GM23338 (cell line): Measurements from ENCODE around the gene LRRC18. TPM values are rescaled to one million over a fixed set of nuclear protein-coding genes. Genes with fewer than 3 reads are reported as not detected.

ENCODE experiments used
- ATAC-seq: fragments of 200-7000 bp; cut with Tn5 transposase; 3 replicates; pipeline ENCODE4 v1.9.1; 2020
- DNase-seq: peaks from one replicate; pipeline ENCODE4 v3.0.0-alpha.2; 2015; ENCODE audit warnings: low spot score
- H2AFZ ChIP-seq: fragments of 200-600 bp; sonication (generic); 2 replicates; pipeline ENCODE4 v1.8.0; 2016; ENCODE audit warnings: antibody characterized with exemption, mild to moderate bottlenecking, moderate library complexity
- H3F3A ChIP-seq: fragments of 200-600 bp; sonication (generic); replicated peaks from 2 replicates; pipeline ENCODE4 v1.8.0; 2017; ENCODE audit warnings: antibody characterized with exemption, mixed run types, low read depth
- H3K27ac ChIP-seq: fragments of 200-600 bp; sonication (generic); 2 replicates; pipeline ENCODE4 v1.6.1; 2016; ENCODE audit warnings: low read depth
- H3K27me3 ChIP-seq: fragments of 200-600 bp; sonication (generic); 2 replicates; pipeline ENCODE4 v1.8.0; 2016; ENCODE audit warnings: mild to moderate bottlenecking, mixed run types, moderate library complexity; ENCODE audit not compliant: insufficient read depth
- H3K36me3 ChIP-seq: fragments of 200-600 bp; sonication (generic); 2 replicates; pipeline ENCODE4 v1.8.0; 2016; ENCODE audit warnings: mild to moderate bottlenecking; ENCODE audit not compliant: insufficient read depth
- H3K4me1 ChIP-seq: fragments of 200-600 bp; sonication (generic); 2 replicates; pipeline ENCODE4 v1.8.0; 2016; ENCODE audit warnings: mild to moderate bottlenecking, moderate library complexity; ENCODE audit not compliant: insufficient read depth
- H3K4me2 ChIP-seq: fragments of 200-600 bp; sonication (generic); 2 replicates; pipeline ENCODE4 v1.7.1; 2017; ENCODE audit warnings: mixed run types
- H3K4me3 ChIP-seq: fragments of 200-600 bp; sonication (generic); 2 replicates; pipeline ENCODE4 v1.6.1; 2016; ENCODE audit warnings: mixed run types
- H3K79me2 ChIP-seq: fragments of 200-600 bp; sonication (generic); replicated peaks from 2 replicates; pipeline ENCODE4 v1.8.0; 2017; ENCODE audit warnings: mild to moderate bottlenecking; ENCODE audit not compliant: insufficient read depth
- H3K9me2 ChIP-seq: fragments of 200-600 bp; sonication (generic); 2 replicates; pipeline ENCODE4 v1.8.0; 2017; ENCODE audit not compliant: insufficient read depth
- H4K20me1 ChIP-seq: fragments of 200-600 bp; sonication (generic); replicated peaks from 2 replicates; pipeline ENCODE4 v1.8.0; 2017; ENCODE audit warnings: mild to moderate bottlenecking; ENCODE audit not compliant: insufficient read depth
- H3K27ac Mint-ChIP-seq: 2 replicates; pipeline ENCODE4 v1.8.0; 2020; ENCODE audit warnings: inconsistent platforms, mild to moderate bottlenecking, moderate library complexity, mixed read lengths
- H3K27me3 Mint-ChIP-seq: 3 replicates; pipeline ENCODE4 v1.8.0; 2022; ENCODE audit warnings: low read depth, mild to moderate bottlenecking, moderate library complexity, mixed read lengths, inconsistent platforms; ENCODE audit not compliant: insufficient read depth, poor library complexity
- H3K36me3 Mint-ChIP-seq: 3 replicates; pipeline ENCODE4 v1.8.0; 2021; ENCODE audit warnings: low read depth, mild to moderate bottlenecking, inconsistent platforms, moderate library complexity, mixed read lengths
- H3K4me1 Mint-ChIP-seq: 3 replicates; pipeline ENCODE4 v1.8.0; 2020; ENCODE audit warnings: mild to moderate bottlenecking, inconsistent platforms, mixed read lengths
- H3K4me3 Mint-ChIP-seq: 3 replicates; pipeline ENCODE4 v1.8.0; 2021; ENCODE audit warnings: moderate library complexity, mild to moderate bottlenecking, inconsistent platforms, mixed read lengths
- H3K9me3 Mint-ChIP-seq: 3 replicates; pipeline ENCODE4 v1.8.0; 2020; ENCODE audit warnings: moderate library complexity, mild to moderate bottlenecking, inconsistent platforms, mixed read lengths
- CTCF ChIP-seq, 2 experiments: fragments of 200-600 bp in 1 of 2; sonication (generic) in 1 of 2; conservative IDR thresholded peaks; 2 replicates each; pipeline versions ENCODE4 v1.5.1 to v1.6.1; 2016 to 2017; ENCODE audit warnings: antibody characterized with exemption in 2 of 2, low read depth in 2 of 2, mild to moderate bottlenecking in 2 of 2, moderate library complexity in 1 of 2
- EZH2 ChIP-seq: fragments of 200-600 bp; sonication (generic); IDR thresholded peaks from one replicate; pipeline ENCODE4 v1.8.0; 2017; ENCODE audit warnings: antibody characterized with exemption, mild to moderate bottlenecking, low read depth; ENCODE audit not compliant: unreplicated experiment
- EZH2phosphoT487 ChIP-seq: fragments of 200-600 bp; sonication (generic); IDR thresholded peaks from one replicate; pipeline ENCODE4 v1.8.1; 2018; ENCODE audit warnings: antibody characterized with exemption; ENCODE audit not compliant: unreplicated experiment
- JUNB ChIP-seq: IDR thresholded peaks from one replicate; pipeline ENCODE4 v1.6.1; 2016; ENCODE audit warnings: antibody characterized with exemption; ENCODE audit not compliant: unreplicated experiment
- NANOG ChIP-seq: IDR thresholded peaks from 2 replicates; pipeline ENCODE4 v1.6.1; 2016; ENCODE audit warnings: antibody characterized with exemption, borderline replicate concordance
- POLR2AphosphoS5 ChIP-seq: IDR thresholded peaks from 2 replicates; pipeline ENCODE4 v1.6.1; 2016; ENCODE audit warnings: antibody characterized with exemption, low read depth
- REST ChIP-seq: IDR thresholded peaks from one replicate; pipeline ENCODE4 v1.6.1; 2018; ENCODE audit warnings: antibody characterized with exemption; ENCODE audit not compliant: unreplicated experiment
- STAT1 ChIP-seq: IDR thresholded peaks from one replicate; pipeline ENCODE4 v1.6.1; 2016; ENCODE audit warnings: antibody characterized with exemption; ENCODE audit not compliant: unreplicated experiment
- ZNF114 ChIP-seq: fragments of 250-450 bp; sonication (Bioruptor Pico); IDR thresholded peaks from 2 replicates; pipeline ENCODE4 v1.5.0; 2020; ENCODE audit warnings: mild to moderate bottlenecking, moderate library complexity
- ZNF331 ChIP-seq: fragments of 250-450 bp; sonication (Bioruptor Pico); IDR thresholded peaks from 2 replicates; pipeline ENCODE4 v1.5.0; 2020; ENCODE audit warnings: low read depth, mild to moderate bottlenecking, moderate library complexity
- ZNF462 ChIP-seq: fragments of 250-450 bp; sonication (Bioruptor Pico); IDR thresholded peaks from 2 replicates; pipeline ENCODE4 v1.5.0; 2020; ENCODE audit warnings: mild to moderate bottlenecking, moderate library complexity
- polyA plus RNA-seq: library from polyadenylated mRNA; unstranded; fragments of >200 nt; fragmentation: Nextera tagmentation; extraction: Ambion mirVana; gene quantifications from 2 replicates; pipeline ENCODE4 v1.2.1, GENCODE V29; 2016
- total RNA-seq: library from RNA; depleted of rRNA; stranded (reverse); fragments of >200 nt; shearing (Covaris generic); gene quantifications from 2 replicates; pipeline ENCODE4 v1.2.3, GENCODE V29; 2014

The LRRC18 gene
- total and polyA plus RNA-seq, 2 experiments from 2014 or later = not detected

- TF ChIP-seq ZNF462 (CRISPR knock-in tag) (no peak), REST (no peak), EZH2phosphoT487 (no peak)
These were observed 43.8 kb downstream of the LRRC18 start (continued) for GRCh38 chr10:48895803-48896195.

- ATAC-seq = no peak
- H3K27me3 Mint-ChIP-seq = peaks cover 2% of the 10 kb centered on the region
- H3K4me3 ChIP-seq = no peak overlapping the region
- TF ChIP-seq NANOG (no peak), CTCF (conservative IDR thresholded peaks at IDR 0.05; ENCODE audit: low read depth in 2 of 2) (no peak), EZH2phosphoT487 (no peak), ZNF331 (CRISPR knock-in tag) (no peak), ZNF114 (CRISPR knock-in tag) (no peak), POLR2AphosphoS5 (no peak), STAT1 (no peak), JUNB (no peak), EZH2 (no peak)
These were observed 44.5 kb downstream of the LRRC18 start for GRCh38 chr10:48894911-48895802.

More at GRCh38 chr10:48894911-48895802, 44.5 kb downstream of the LRRC18 start:
- no peaks in the 10 kb centered on the region for H3F3A ChIP-seq
- H3K27ac Mint-ChIP-seq = no peak overlapping the region
- no peak overlapping the region for H3K27ac ChIP-seq
- no peak overlapping the region for H3K4me3 Mint-ChIP-seq
- H3K4me2 ChIP-seq = no peak overlapping the region
- H2AFZ ChIP-seq = no peak overlapping the region
- no peaks in the 10 kb centered on the region for H3K27me3 ChIP-seq
- no peak for DNase-seq
- H3K9me2 ChIP-seq = no peaks in the 10 kb centered on the region
- no peaks in the 10 kb centered on the region for H3K36me3 ChIP-seq
- no peaks in the 10 kb centered on the region for H3K36me3 Mint-ChIP-seq
- no peaks in the 10 kb centered on the region for H3K9me3 Mint-ChIP-seq
- H3K79me2 ChIP-seq = no peaks in the 10 kb centered on the region
- H3K4me1 ChIP-seq = no peaks in the 10 kb centered on the region
- peaks cover 3% of the 10 kb centered on the region; the same call in 1 of the 3 replicates for H3K4me1 Mint-ChIP-seq
- no peaks in the 10 kb centered on the region for H4K20me1 ChIP-seq
